ENCODE results near the gene OR8S1.

- TF ChIP-seq CTCF (IDR thresholded peaks at IDR 0.05; ENCODE audit: extremely low read depth in 1 of 2, insufficient read depth in 1 of 2, low read depth in 1 of 2, low read length in 2 of 2) (no peak), POLR2A (IDR thresholded peaks at IDR 0.05; ENCODE audit: low read depth, low read length) (no peak), POLR2AphosphoS5 (IDR thresholded peaks at IDR 0.05; ENCODE audit: insufficient read depth, low read depth, low read length) (no peak)
These were observed 39.2 kb upstream of the OR8S1 start for GRCh38 chr12:48486261-48486660.
